HG03565 (cell line): ENCODE data around the gene CD6.

ENCODE experiments used
- ATAC-seq: cut with Tn5 transposase; IDR thresholded peaks from one replicate; pipeline ENCODE4 v1.9.1; 2021; ENCODE audit warnings: mild to moderate bottlenecking, moderate library complexity; ENCODE audit not compliant: unreplicated experiment

Gene CD6

DNA sequence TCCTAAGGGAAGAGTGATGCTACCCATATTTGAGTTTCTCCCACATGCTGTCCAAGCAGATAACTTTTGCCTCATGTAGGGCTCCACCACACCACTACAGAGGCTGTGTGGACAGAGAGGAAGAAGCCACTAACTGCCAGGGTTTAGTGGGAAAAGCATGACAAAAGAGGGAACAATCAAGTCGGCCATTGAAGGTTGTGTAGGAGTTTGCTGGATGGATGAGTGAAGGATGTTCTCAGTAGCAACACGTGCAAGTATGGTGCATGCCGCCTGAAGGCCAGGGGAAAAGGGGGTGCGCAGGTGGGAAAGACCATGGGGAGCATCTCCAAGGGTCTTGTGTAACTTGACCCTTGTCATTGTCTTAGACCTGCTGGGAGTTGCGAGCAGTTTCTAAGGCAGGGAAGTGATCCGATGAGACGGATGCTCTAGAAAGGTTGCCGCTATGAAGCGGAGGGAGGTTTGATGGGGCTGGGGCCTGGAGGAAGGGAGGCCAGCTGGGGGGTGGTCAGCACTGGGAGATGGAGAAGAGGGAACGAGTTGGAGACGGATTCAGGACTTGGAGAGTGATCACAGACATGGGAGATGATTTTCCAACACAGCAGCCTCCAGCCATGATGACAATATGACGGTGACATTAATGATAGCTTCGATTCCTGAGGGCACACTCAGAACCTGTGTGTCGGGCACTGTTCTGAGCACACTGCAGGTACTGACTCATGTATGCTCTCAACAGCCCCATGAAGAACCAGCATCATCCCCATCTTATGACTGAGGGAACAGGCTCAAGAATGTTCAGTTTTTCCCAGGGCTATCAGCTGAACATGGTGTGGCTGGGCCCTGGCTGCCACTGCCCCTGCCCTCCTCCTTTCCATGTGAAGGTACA, 53.7 kb downstream of the CD6 start:
- ATAC-seq: no peak

DNA sequence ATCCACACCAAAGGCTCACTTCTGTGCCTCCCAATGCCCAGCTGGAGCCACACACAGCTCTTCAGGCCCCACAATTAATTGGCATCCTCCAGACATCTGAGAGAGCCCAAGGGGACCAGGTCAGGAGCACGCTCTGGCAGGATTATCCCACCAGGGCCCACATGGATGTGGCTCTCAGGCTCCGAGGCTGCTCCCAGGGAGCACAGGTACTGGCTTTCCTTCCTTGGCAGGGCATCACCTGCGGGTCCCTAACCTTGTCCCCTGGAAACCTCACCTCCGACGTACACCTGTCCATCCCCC, 54.3 kb downstream of the CD6 start:
- ATAC-seq: no peak

DNA sequence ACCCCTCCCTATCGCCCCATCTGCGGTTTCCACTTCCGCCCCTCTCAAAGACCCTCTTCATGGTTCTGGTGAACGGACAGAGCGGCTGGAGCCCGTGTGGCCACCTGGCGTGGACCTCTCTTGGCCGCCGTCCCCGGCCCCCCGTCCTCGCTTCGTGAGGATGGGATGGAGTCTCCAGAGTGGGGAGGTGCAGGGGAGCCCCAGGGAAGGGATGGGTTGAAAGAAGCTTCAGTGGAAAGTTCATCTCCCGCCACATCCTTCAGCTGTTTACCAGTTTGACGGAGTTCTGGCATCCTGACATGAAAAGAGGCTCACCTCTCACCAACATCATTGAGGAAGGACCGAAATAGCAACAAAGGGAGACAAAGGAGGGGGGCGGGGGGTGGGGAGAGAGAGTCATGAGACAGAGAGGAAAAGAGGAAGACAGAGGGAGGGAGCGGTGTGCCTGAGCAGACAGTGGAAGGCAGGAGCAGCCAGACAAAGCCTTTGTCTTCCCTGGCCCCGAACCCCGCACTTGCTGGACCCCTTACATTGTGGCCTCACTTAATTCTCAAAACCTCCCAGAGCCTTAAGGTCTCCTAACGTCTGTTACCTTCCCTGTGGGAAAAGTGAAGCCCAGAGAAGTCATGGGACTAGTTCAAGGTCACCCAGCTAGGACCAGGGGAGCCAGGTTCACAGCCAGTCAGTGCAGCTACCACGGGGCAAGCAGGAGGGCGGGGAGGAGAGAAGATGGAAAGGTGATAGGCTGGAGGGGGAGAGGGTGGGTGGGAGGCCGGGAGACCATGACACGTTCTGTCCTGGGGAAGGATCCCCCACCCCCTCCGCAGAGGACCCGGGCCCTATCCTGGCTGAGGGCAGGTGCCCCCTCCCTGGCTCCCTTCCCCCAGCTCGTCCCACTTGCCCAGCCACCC, 54.9 kb downstream of the CD6 start:
- no peak for ATAC-seq

DNA sequence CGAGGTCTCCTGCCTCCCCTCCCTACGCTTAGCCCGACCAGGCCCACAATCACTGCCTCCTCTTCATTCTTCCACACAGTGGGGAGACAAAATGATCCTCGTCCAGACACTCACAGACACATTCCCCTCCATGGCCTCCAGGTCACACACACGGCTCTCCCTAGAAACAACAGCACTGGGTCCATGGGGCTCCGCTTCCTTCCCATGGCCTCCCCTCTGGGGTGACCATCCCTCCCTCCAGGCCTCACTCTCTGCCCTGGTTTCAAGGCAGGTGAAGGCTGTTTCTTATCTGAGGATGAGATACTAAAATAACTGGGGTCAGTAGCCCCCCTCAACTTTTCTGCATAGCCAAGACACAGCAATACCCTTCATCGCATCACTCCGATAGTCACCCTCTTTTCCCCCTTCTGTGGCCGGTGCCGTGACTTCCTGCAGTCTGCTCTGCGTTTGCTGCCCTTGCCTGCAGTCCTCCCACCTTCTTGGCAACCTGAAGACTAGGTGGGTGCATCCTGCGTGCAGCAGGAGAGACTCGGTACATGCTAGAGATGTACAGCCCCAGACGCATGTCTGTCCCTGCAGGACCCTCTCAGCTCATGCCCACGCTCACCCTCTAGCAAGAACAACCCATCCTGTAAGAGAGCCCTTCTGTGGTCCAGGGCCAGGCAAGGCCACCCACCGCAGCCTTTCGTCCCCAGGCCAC, 55.8 kb downstream of the CD6 start:
- ATAC-seq: no peak

DNA sequence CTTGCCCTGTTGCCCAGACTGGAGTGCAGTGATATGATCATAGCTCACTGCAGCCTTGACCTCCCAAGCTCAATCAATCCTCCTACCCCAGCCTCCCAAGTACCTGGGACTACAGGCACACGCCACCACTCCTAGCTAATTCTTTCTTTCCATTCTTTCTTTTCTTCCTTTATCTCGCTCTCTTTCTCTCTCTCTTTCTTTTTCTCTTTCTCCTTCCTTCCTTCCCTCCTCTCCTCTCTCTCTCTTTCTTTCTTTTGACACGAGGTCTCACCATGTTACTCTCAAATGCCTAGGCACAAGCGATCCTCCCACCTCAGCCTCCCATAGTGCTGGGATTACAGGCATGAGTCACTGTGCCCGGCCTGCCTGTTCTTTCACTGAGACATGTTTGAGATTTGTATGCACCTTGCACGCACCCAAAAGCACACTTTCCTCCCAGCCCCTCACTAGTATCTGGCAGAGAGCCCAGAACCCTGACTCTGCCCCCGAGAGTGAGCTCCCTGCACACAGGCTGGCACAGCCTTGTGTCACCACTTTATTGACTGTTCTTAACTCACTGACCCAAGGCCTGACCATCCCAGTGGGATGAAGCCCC, 56.8 kb downstream of the CD6 start:
- ATAC-seq: peak; percentile 67

DNA sequence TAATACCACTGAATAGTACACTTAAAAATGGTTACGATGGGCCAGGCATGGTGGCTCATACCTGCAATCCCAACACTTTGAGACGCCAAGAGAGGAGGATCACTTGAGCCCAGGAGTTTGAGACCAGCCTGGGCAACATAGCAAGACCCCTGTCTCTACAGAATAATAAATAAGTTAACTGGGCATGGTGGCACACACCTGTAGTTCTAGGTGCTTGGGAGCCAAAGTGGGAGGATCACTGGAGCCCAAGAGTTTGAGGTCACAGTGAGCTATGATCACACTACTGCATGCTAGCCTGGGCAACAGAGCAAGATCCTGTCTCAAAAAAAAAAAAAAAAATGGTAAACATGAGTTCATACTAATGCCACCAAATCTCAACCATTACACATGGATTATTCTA, 61.3 kb downstream of the CD6 start:
- no peak for ATAC-seq

DNA sequence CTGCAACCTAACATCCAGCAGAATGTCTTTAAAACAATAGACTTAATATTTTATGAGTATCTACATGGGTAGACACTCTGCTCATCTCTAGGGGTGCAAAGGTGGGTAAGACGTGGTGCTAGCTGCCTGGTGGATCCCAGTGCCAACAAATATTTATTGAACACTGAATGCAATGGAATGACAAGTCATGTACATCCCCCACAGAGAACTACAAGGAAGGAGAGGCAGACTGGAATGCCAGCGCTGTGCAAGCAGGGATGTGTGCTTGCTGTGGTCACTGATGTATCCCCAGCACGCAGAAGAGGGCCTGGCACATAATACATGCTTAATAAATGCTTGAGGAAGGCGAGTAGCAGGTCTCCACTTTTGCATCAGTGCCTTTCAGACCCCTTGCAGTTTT, 61.9 kb downstream of the CD6 start:
- no peak for ATAC-seq

DNA sequence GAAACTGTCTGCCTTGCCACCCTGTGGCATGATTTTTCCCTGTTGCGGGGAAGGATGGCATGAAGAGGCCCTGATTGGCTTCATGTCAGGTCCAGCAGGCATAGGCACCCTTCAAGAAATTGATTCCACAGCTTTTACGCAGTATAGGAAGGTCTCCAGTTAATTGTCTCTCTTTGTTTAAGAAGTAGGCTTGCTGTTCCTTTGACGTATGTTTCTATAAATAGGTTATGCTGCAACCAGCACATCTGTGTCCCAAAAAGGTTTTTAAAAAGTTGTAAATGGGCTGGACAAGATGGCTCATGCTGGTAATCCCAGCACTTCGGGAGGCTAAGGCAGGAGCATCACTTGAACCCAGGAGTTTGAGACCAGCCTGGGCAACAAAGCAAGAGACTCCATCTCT, 62.6 kb downstream of the CD6 start:
- no peak for ATAC-seq

DNA sequence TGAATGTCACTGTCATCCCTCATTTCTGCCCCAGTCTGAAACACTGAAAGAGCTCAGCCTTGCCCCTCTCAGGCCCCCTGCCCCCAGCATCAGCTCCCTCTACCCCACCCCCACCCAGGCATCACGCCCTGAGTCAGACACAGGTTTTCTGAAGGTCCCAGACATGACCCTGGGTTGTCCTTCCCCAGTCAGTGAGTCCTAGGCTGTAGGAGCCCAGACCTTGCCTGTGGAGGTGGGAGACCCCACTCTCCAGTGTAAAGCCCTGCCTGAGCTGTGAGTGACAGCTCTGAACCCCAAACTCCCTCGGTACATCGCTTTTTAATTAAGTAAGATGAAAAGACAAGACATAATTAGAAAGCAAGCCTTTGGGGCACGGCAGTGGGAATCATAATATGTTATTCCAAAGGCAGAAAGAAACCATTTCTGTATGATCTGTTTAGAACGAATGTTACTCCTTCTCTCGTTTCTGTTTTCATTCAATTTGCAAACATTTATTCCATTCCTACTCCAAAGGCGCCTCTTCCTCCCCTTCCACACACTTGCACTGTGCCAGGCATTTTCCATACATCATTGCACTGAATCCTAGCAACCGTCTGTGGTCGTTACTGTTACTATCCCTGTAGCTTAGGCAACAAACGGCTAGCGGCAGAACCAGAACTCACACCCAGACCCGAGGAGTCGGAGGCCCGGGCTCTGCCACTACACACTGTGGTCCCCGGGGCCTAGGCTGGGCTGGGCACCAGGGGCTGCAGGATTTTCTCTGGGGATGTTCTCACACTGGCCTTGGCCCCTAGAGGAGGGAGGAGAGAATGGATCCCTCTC, 63.4 kb downstream of the CD6 start:
- ATAC-seq: no peak

DNA sequence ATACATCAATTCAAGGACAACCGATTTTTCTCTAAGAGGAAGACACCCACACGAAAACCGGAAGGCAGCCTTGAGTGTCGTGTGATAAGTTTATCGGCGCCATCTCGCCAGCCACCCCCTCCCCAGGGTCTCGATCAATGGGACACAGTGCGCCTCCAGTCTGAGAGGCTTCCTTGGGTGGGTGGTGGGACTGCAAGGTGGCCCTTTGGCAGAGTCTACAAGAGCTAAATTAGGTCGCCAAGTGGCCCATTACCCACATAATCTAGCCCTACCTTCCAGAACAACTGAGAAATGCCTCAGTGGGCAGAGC, 64.0 kb downstream of the CD6 start:
- no peak for ATAC-seq

DNA sequence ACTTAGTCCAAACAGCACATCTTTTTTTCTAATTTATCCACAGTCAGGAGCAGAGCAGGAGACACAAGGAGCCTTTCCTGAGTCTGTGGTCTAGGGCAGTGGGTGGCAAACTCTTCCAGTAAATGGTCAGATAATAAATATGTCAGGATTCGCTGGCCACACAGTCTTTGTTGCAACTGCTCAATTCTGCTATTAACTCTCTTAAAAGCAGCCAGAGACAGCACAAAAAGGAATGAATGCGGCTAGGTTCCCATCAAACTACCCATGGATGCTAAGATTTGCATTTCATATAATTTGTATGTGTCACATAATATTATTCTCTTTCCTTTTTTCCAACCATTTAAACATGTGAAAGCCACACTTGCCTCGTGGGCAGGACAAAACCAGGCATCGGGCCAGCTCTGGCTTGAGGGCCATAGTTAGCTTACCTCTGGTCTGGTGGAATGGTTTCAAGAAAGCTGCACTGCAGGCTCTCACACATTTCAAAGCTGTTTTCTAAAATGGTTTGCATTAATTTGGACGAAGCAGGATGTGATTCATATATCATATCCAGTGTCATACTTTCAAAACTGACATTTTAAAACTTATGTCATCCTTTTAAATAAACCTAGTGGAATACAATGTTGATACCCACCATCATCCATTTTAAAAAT, 66.1 kb downstream of the CD6 start:
- no peak for ATAC-seq

DNA sequence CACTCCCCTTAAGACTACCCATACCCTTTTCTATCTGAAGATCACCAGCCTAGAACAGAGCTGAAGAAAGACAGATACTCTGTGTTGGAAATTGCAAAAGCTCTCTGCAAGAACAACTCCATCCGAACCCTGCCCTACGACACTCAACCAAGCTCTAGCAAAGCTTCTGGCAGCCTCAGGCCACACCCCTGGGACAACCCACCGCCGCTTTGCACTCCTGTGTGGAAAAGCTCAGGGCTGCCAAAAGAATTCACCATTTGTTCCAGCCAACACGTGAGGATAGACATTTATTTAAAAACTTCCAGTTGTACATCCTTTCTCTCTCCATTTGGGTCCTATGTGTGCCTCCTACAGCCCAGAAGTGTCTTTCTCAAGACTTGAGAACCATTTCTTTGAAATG, 68.4 kb downstream of the CD6 start:
- ATAC-seq: no peak

DNA sequence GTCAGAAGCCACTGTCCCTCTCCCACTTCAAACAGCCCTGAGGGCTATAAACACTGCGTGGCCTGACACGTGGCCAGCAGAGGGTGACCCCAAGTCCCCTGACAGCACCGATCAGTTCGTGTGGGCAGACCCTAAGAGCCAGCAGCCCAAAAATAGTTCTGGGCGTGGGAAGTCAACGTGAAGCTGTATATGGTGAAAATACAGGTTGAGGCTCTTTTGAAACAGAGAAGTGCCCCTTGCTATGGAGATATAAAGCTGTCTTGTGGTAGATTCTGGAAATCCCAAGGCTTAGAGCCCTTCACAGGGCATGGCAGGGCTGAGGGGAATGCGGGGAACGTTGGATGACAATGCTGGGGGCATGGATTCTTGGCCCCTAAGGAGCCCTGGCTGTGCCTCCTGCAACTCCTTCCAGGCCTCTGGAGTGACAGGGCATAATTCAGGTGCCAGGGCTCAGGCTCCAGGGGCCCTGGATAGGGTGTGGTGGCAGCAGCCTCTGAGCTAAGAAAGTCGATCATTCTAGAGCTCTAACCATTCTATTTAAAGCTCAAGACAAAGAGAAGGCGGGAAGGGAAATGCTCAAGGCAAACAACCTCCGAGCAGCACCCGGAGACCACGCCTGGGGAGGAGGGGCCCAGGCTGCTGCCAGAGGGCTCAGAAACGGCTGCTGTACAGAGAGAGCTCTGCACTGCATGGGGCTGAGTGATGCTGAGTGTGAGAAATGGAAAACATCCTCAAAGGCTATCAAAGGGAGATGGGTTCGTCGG, 70.5 kb downstream of the CD6 start:
- ATAC-seq: peak; percentile 71

DNA sequence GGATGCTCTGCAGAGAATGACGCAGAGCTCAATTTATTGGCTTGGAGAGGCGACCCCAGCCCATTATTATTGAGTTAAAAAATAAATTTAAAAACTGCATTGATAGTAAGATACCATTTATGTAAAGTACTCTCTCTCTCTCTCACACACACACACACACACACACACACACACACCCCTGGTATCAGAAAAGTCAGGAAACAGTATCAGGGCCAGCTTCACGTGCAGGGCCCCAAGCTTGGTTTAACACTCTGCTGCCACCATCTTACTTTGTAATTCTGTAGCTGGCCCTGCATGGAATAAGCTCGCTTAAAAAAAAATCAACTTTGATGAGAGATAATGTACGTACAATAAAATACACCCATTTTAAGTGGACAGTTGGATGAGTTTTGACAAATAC, 71.1 kb downstream of the CD6 start:
- no peak for ATAC-seq

DNA sequence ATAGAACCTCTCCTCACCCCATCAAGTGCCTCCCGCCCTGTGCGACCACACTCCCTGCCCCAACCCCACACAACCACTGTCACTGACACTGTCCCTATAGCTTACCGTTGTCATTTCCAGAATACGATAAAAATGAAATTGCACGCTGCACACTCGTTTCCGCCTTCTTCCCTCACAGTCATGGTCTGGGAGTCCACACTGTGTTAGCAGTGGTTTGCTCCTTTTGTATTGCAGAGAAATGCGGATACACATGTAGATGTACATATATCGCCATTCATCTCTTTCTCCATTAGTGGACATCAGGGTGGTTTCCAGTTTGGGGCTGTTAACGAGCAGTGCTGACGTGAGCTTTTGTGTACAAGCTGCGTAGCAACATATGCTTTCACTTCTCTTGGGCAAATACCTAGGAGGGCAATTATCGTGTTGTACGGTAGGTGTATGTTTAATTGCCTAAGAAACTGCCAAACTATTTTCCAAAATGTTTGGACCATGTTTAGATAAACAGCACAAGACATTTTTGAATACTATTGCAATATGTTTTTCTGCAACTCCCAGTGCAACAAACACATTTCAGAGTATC, 71.6 kb downstream of the CD6 start:
- no peak for ATAC-seq

DNA sequence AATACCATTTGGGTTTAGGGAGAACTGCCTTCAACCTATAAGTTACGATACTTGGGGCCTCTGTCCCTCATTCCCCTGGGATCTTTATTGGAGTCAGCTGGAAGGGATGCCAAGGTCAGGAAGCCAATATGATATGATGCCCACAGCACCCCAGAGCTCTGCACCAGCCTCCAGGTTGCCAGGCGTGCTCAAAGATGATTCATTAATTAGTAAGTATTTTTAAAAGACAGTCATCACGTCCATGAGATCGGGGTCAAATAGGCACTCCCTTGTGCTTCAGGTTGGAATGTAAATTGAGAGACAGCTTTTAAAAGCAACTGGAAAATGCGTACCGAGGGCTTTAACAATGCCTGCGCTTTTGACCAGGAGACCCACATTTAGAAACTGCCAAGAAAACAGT, 73.8 kb downstream of the CD6 start:
- ATAC-seq: no peak

DNA sequence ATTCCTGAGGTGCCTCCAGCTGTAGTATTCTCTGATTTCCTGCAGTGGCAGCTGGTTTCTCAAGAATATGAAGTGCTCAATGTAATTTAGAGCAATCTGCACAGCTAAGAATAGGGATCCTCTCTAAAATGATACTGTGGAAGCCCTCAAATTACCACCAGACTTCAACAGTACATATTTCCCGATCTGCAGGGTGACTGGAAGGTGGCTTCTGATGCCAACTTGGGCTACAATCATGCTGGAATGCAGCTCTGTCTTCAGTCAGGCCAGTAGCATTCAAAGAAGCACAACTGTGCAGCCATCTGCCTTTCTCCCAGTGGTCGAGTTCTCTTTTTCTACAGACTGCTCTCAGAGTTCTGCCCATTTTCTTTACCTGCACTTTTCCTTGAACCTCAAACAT, 75.4 kb downstream of the CD6 start:
- ATAC-seq: no peak

DNA sequence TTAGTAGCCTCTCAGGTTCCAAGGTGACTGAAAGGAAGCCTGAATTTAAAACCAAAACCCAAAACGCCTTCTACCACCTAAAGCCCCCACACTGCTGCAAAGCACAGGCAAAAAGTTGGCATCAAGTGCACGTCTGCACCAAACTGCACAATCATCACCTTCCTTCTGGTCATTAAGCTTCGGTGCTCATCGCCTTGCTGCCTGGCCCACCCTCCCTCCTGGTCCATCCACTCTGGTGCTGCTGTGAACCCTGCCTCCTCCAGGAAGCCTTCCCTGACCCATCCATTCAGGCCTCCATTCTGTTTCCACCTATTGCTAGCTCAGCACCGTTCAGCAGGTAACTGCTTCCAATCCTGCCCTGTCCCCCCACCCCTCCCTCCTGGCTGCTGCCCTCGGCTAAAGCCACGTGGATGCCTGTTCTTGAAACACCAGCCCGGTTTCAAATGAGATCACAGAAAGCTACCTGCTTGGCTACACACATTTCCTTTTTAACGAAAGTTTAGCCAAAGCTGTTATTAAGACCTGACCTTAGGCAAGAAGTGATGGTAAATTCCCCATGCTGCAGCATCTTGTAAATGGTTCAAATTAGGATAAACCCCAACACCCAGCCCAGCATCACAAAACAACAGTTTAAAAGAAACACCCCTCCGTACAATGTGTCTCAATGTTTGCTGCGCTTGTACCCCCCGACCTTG, 77.0 kb downstream of the CD6 start:
- ATAC-seq: no peak

DNA sequence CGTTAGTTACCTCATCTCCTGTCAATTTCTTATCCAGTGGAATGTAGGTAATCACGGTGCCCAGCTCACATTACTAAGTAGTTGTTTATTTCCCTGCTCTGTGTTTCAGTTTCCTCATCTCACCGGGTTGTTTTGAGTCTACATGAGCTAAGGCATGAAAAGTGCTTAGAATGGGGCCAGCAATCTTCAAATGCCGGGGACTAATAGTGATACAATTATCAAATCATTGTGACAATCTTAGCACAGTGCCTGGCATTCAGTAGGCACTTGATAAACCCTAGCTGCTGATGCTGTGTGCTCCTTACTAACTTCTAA, 77.5 kb downstream of the CD6 start:
- no peak for ATAC-seq
